Left renal cortex interstitium (tissue), 4 donors: Measurements from ENCODE around the gene GAB4. TPM values are rescaled to one million over a fixed set of nuclear protein-coding genes. Genes with fewer than 3 reads are reported as not detected.
"Not testable (repeated sequence)": the region's sequence is repeated elsewhere in the genome, so short reads cannot be mapped to it uniquely, and the experiment has no call there.

Experiments used
- DNase-seq, 4 donors: peaks; one replicate each; pipeline ENCODE4 v3.0.0-alpha.2; 2013; ENCODE audit warnings: low read depth in 4 of 4, low spot score in 2 of 4, missing footprints in 1 of 4
- polyA plus RNA-seq, 4 donors: library from polyadenylated mRNA; unstranded; fragments of 120-200 nt; gene quantifications; one replicate each; pipeline ENCODE4 v1.2.1, GENCODE V29; 2013; ENCODE audit not compliant: insufficient read length in 4 of 4

The GAB4 gene
- polyA plus RNA-seq, 4 donors: not detected

GRCh38 chr22:16960884-16961249, 47.2 kb downstream of the GAB4 start:
- DNase-seq: no peak

- no peak for DNase-seq
These were observed 47.7 kb downstream of the GAB4 start for GRCh38 chr22:16960220-16960883.

- no peak for DNase-seq
These were observed 48.6 kb downstream of the GAB4 start for GRCh38 chr22:16959345-16959930.

- DNase-seq: no peak
These were observed 49.5 kb downstream of the GAB4 start for GRCh38 chr22:16958475-16958874.

- no peak for DNase-seq
These were observed 50.2 kb downstream of the GAB4 start for GRCh38 chr22:16957781-16958180.

- no peak for DNase-seq
These were observed 51.7 kb downstream of the GAB4 start for GRCh38 chr22:16956290-16956689.

- DNase-seq: peak in 1 of 4 donors; percentile 20
These were observed 52.3 kb downstream of the GAB4 start for GRCh38 chr22:16955678-16956210.

- no peak for DNase-seq
These were observed 52.9 kb downstream of the GAB4 start for GRCh38 chr22:16955081-16955480.

- no peak for DNase-seq
These were observed 54.0 kb downstream of the GAB4 start for GRCh38 chr22:16954060-16954403.

- DNase-seq: no peak
These were observed 54.6 kb downstream of the GAB4 start for GRCh38 chr22:16953206-16954059.

GRCh38 chr22:16949561-16949960, 58.5 kb downstream of the GAB4 start:
- no peak for DNase-seq

- no peak for DNase-seq
These were observed 70.2 kb downstream of the GAB4 start for GRCh38 chr22:16937811-16938210.

- not testable (repeated sequence) for DNase-seq
These were observed 70.8 kb downstream of the GAB4 start for GRCh38 chr22:16937209-16937608.

- DNase-seq: no peak
These were observed 71.4 kb downstream of the GAB4 start for GRCh38 chr22:16936625-16937024.

GRCh38 chr22:16935209-16935608, 72.8 kb downstream of the GAB4 start:
- DNase-seq: no peak

GRCh38 chr22:16933291-16934282, 74.4 kb downstream of the GAB4 start:
- DNase-seq: no peak

- DNase-seq: no peak
These were observed 75.4 kb downstream of the GAB4 start for GRCh38 chr22:16932577-16932976.

- DNase-seq: no peak
These were observed 82.5 kb downstream of the GAB4 start for GRCh38 chr22:16925407-16925966.

- DNase-seq: no peak
These were observed 85.3 kb downstream of the GAB4 start for GRCh38 chr22:16922706-16923105.

GRCh38 chr22:16922076-16922475, 85.9 kb downstream of the GAB4 start:
- DNase-seq: no peak
